ENCODE measurements around the gene ZNF750. TPM values are rescaled to one million over a fixed set of nuclear protein-coding genes. Genes with fewer than 3 reads are reported as not detected.

The ZNF750 gene
- total RNA-seq, 1 experiment from 2014 or later, result not detected

- TF ChIP-seq CTCF (conservative IDR thresholded peaks at IDR 0.05; ENCODE audit: low read depth, low read length) (no peak), EZH2 (IDR thresholded peaks at IDR 0.05; ENCODE audit: borderline replicate concordance, low read depth, low read length, poor library complexity, severe bottlenecking) (no peak)
- peaks cover 14% of the 10 kb centered on the region for H3K36me3 ChIP-seq (ENCODE audit: insufficient read depth, low read length, poor library complexity, severe bottlenecking)
- DNase-seq (ENCODE audit: low spot score), result no peak
- H3K4me1 ChIP-seq (ENCODE audit: insufficient read depth, low read length, poor library complexity, severe bottlenecking), result no peaks in the 10 kb centered on the region
- ChIA-PET CTCF (no interaction called here), POLR2A (ENCODE audit: low non-redundant PET) (no interaction called here)
- H3K27ac ChIP-seq (ENCODE audit: low read depth, low read length, poor library complexity, severe bottlenecking), result no peak overlapping the region
- H3K9me3 ChIP-seq (ENCODE audit: low read depth, low read length, poor library complexity, severe bottlenecking), result no peaks in the 10 kb centered on the region
- H3K27me3 ChIP-seq (replicated peaks; ENCODE audit: insufficient read depth, low read depth, low read length, poor library complexity), result no peaks in the 10 kb centered on the region
- no TSS peak for BruUV-seq (replicated peaks)
- intact Hi-C loops (cut with micrococcal nuclease; ENCODE audit: unreplicated experiment), result no loop called here
- no peak overlapping the region for H3K4me3 ChIP-seq (ENCODE audit: low read depth, low read length, poor library complexity, severe bottlenecking)
Measured at GRCh38 chr17:82808921-82809905, 30.6 kb downstream of the ZNF750 start.

GRCh38 chr17:82808006-82808405 is 31.8 kb downstream of the ZNF750 start:
- H3K4me1 ChIP-seq (ENCODE audit: insufficient read depth, low read length, poor library complexity, severe bottlenecking), result no peaks in the 10 kb centered on the region
- intact Hi-C loops (cut with micrococcal nuclease; ENCODE audit: unreplicated experiment), result no loop called here
- no peak for DNase-seq (ENCODE audit: low spot score)
- H3K27me3 ChIP-seq (replicated peaks; ENCODE audit: insufficient read depth, low read depth, low read length, poor library complexity), result no peaks in the 10 kb centered on the region
- peaks cover 9% of the 10 kb centered on the region for H3K36me3 ChIP-seq (ENCODE audit: insufficient read depth, low read length, poor library complexity, severe bottlenecking)
- no peak overlapping the region for H3K27ac ChIP-seq (ENCODE audit: low read depth, low read length, poor library complexity, severe bottlenecking)
- ChIA-PET POLR2A (ENCODE audit: low non-redundant PET) (no interaction called here), CTCF (no interaction called here)
- TF ChIP-seq CTCF (conservative IDR thresholded peaks at IDR 0.05; ENCODE audit: low read depth, low read length) (no peak), EZH2 (IDR thresholded peaks at IDR 0.05; ENCODE audit: borderline replicate concordance, low read depth, low read length, poor library complexity, severe bottlenecking) (no peak)
- H3K9me3 ChIP-seq (ENCODE audit: low read depth, low read length, poor library complexity, severe bottlenecking), result no peaks in the 10 kb centered on the region
- BruUV-seq (replicated peaks), result no TSS peak
- H3K4me3 ChIP-seq (ENCODE audit: low read depth, low read length, poor library complexity, severe bottlenecking), result no peak overlapping the region

- peaks cover 9% of the 10 kb centered on the region for H3K36me3 ChIP-seq (ENCODE audit: insufficient read depth, low read length, poor library complexity, severe bottlenecking)
- BruUV-seq (replicated peaks), result no TSS peak
Measured at GRCh38 chr17:82807562-82807961, 32.3 kb downstream of the ZNF750 start.

More at GRCh38 chr17:82807562-82807961, 32.3 kb downstream of the ZNF750 start:
- intact Hi-C loops (cut with micrococcal nuclease; ENCODE audit: unreplicated experiment), result no loop called here
- TF ChIP-seq CTCF (conservative IDR thresholded peaks at IDR 0.05; ENCODE audit: low read depth, low read length) (no peak), EZH2 (IDR thresholded peaks at IDR 0.05; ENCODE audit: borderline replicate concordance, low read depth, low read length, poor library complexity, severe bottlenecking) (no peak)
- Histone ChIP-seq H3K27ac (ENCODE audit: low read depth, low read length, poor library complexity, severe bottlenecking) (no peak overlapping the region), H3K4me1 (ENCODE audit: insufficient read depth, low read length, poor library complexity, severe bottlenecking) (no peaks in the 10 kb centered on the region), H3K4me3 (ENCODE audit: low read depth, low read length, poor library complexity, severe bottlenecking) (no peak overlapping the region), H3K27me3 (replicated peaks; ENCODE audit: insufficient read depth, low read depth, low read length, poor library complexity) (no peaks in the 10 kb centered on the region), H3K9me3 (ENCODE audit: low read depth, low read length, poor library complexity, severe bottlenecking) (no peaks in the 10 kb centered on the region)
- ChIA-PET POLR2A (ENCODE audit: low non-redundant PET) (no interaction called here), CTCF (no interaction called here)
- no peak for DNase-seq (ENCODE audit: low spot score)
